Measurements from ENCODE around the gene TSPAN4. TPM values are rescaled to one million over a fixed set of nuclear protein-coding genes. Genes with fewer than 3 reads are reported as not detected.

Gene TSPAN4
- total RNA-seq, 1 donor from 2014 or later: 2.3 TPM

GRCh38 chr11:824292-824880, 18.3 kb upstream of the TSPAN4 start:
- POLR2A ChIA-PET: interaction anchor here (0.8 to 2.7 kb wide), 2 partner anchors 18 to 48 kb away, joined by 3 to 6 read pairs; partner anchors contain the start of genes POLR2L and TSPAN4
- intact Hi-C loops (cut with micrococcal nuclease): no loop called here
- CTCF ChIA-PET: no interaction called here
- DNase-seq (no peak), ATAC-seq (ENCODE audit: low read depth) (no peak)
- H3K4me1 Mint-ChIP-seq: peaks cover 37% of the 10 kb centered on the region
- no peaks in the 10 kb centered on the region for H3K9me3 Mint-ChIP-seq
- no peak for TF ChIP-seq CTCF (IDR thresholded peaks at IDR 0.05)
- H3K36me3 Mint-ChIP-seq (ENCODE audit: low read depth): peaks cover 22% of the 10 kb centered on the region
- H3K27ac Mint-ChIP-seq: no peak overlapping the region
- no peak overlapping the region for H3K4me3 Mint-ChIP-seq
- peaks cover 3% of the 10 kb centered on the region for H3K27me3 Mint-ChIP-seq

GRCh38 chr11:824942-825341, 17.7 kb upstream of the TSPAN4 start:
- no peak for TF ChIP-seq CTCF (IDR thresholded peaks at IDR 0.05)
- intact Hi-C loops (cut with micrococcal nuclease): no loop called here
- ChIA-PET POLR2A (interaction anchor here (0.8 to 2.7 kb wide), 2 partner anchors 17 to 48 kb away, joined by 3 to 6 read pairs; partner anchors contain the start of genes POLR2L and TSPAN4), CTCF (no interaction called here)
- Mint-ChIP-seq H3K36me3 (ENCODE audit: low read depth) (peaks cover 22% of the 10 kb centered on the region), H3K4me1 (peaks cover 41% of the 10 kb centered on the region), H3K9me3 (no peaks in the 10 kb centered on the region), H3K27me3 (peaks cover 3% of the 10 kb centered on the region), H3K27ac (no peak overlapping the region), H3K4me3 (no peak overlapping the region)
- no peak for ATAC-seq (ENCODE audit: low read depth)
- no peak for DNase-seq

- H3K36me3 Mint-ChIP-seq (ENCODE audit: low read depth): peaks cover 22% of the 10 kb centered on the region
- ChIA-PET POLR2A (interaction anchor here (1.0 to 2.7 kb wide), 2 partner anchors 16 to 17 kb away, joined by 4 to 6 read pairs; partner anchors contain the start of genes POLR2L, RPLP2 and TSPAN4), CTCF (no interaction called here)
- ATAC-seq (ENCODE audit: low read depth): no peak
- H3K27ac Mint-ChIP-seq: no peak overlapping the region
- no peak for TF ChIP-seq CTCF (IDR thresholded peaks at IDR 0.05)
- no peak for DNase-seq
- H3K4me3 Mint-ChIP-seq: no peak overlapping the region
- peaks cover 42% of the 10 kb centered on the region for H3K4me1 Mint-ChIP-seq
- H3K27me3 Mint-ChIP-seq: peaks cover 3% of the 10 kb centered on the region
- intact Hi-C loops (cut with micrococcal nuclease): no loop called here
- no peaks in the 10 kb centered on the region for H3K9me3 Mint-ChIP-seq
These were observed 17.1 kb upstream of the TSPAN4 start for GRCh38 chr11:825366-826226.

- Mint-ChIP-seq H3K4me3 (peak overlapping the region; percentile 68), H3K36me3 (ENCODE audit: low read depth) (peaks cover 22% of the 10 kb centered on the region), H3K4me1 (peaks cover 39% of the 10 kb centered on the region), H3K9me3 (no peaks in the 10 kb centered on the region), H3K27me3 (peaks cover 3% of the 10 kb centered on the region), H3K27ac (no peak overlapping the region)
- ATAC-seq (ENCODE audit: low read depth) (no peak), DNase-seq (no peak)
- CTCF ChIA-PET: no interaction called here
- intact Hi-C loops (cut with micrococcal nuclease): no loop called here
- TF ChIP-seq CTCF (IDR thresholded peaks at IDR 0.05): no peak
- POLR2A ChIA-PET: interaction anchor here (1.0 to 2.7 kb wide), 2 partner anchors 16 to 17 kb away, joined by 4 to 6 read pairs; partner anchors contain the start of genes POLR2L, RPLP2 and TSPAN4
These were observed 16.4 kb upstream of the TSPAN4 start for GRCh38 chr11:826227-826621.

- Mint-ChIP-seq H3K4me1 (peaks cover 42% of the 10 kb centered on the region), H3K9me3 (no peaks in the 10 kb centered on the region), H3K36me3 (ENCODE audit: low read depth) (peaks cover 22% of the 10 kb centered on the region), H3K4me3 (peak overlapping the region; percentile 68), H3K27me3 (peaks cover 3% of the 10 kb centered on the region), H3K27ac (no peak overlapping the region)
- DNase-seq: no peak
- CTCF ChIA-PET: no interaction called here
- no peak for ATAC-seq (ENCODE audit: low read depth)
- POLR2A ChIA-PET: interaction anchor here (1.0 to 2.7 kb wide), 2 partner anchors 16 to 17 kb away, joined by 4 to 6 read pairs; partner anchors contain the start of genes POLR2L, RPLP2 and TSPAN4
- TF ChIP-seq CTCF (IDR thresholded peaks at IDR 0.05): no peak
- intact Hi-C loops (cut with micrococcal nuclease): no loop called here
These were observed 15.9 kb upstream of the TSPAN4 start for GRCh38 chr11:826836-827145.
